ENCODE results near the gene LIPT2. TPM values are rescaled to one million over a fixed set of nuclear protein-coding genes. Genes with fewer than 3 reads are reported as not detected.

LIPT2 gene
- total and polyA plus RNA-seq, 7 donors = 1.2 to 3.9 (median 3.2) TPM

GRCh38 chr11:74493791-74494630 is 487 bp upstream of the LIPT2 start:
- H3K36me3 ChIP-seq = no peaks in the 10 kb centered on the region
- 3 to 11% methylated on average over 14 of the region's 14 CpGs for WGBS, 2 donors
- peaks cover 0 to 13% (median 11%) of the 10 kb centered on the region in 4 donors for H3K4me1 ChIP-seq
- no peaks in the 10 kb centered on the region for H3K27me3 ChIP-seq
- H3K27ac ChIP-seq = peak overlapping the region; percentile 97 to 99 (median 98)
- H3K4me3 ChIP-seq = peak overlapping the region; percentile 77 to 90 (median 80)
- TF ChIP-seq CTCF (IDR thresholded peaks at IDR 0.05) = peak in 1 of 4 experiments; percentile 11
- TF ChIP-seq POLR2AphosphoS5 (IDR thresholded peaks at IDR 0.05) = no peak
- intact Hi-C loops (cut with DNase I) = loop anchor here (5.0 kb wide), 2 partner anchors 98 to 248 kb away; partner anchors contain the start of gene POLD3
- DNase-seq = no peak
- H3K9me3 ChIP-seq = no peaks in the 10 kb centered on the region

DNA sequence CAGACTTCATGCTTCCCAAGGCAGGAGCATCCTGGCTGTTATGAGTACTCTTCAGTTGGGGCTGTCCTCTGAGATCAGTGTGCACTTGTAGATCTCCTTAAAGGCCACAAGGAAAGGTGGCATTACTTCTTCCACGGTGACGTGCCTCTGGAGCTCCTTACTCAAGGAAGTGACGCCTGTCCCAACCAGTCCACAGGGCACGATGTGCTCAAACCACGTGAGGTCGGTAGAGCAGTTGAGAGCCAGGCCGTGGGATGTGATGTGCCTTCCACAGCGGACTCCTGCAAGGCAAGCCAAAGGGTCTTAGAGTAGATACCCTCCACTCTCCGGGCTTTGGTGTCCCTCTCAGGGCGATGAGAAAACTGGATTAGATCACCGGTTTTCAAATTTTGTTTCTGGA is 1.4 kb downstream of the LIPT2 start:
- intact Hi-C loops (cut with DNase I) = loop anchor here (5.0 kb wide), 2 partner anchors 100 to 250 kb away; partner anchors contain the start of gene POLD3
- H3K36me3 ChIP-seq = no peaks in the 10 kb centered on the region
- no peak for DNase-seq
- TF ChIP-seq EP300 (IDR thresholded peaks at IDR 0.05) (no peak), POLR2A (IDR thresholded peaks at IDR 0.05) (no peak), POLR2AphosphoS5 (IDR thresholded peaks at IDR 0.05) (no peak), CTCF (IDR thresholded peaks at IDR 0.05) (no peak)
- peaks cover 0 to 13% (median 11%) of the 10 kb centered on the region in 4 donors for H3K4me1 ChIP-seq
- 88 to 93% methylated on average over 11 of the region's 11 CpGs for WGBS, 2 donors
- H3K27ac ChIP-seq = peak overlapping the region in 1 of 4 donors; percentile 97
- no peaks in the 10 kb centered on the region for H3K27me3 ChIP-seq
- H3K4me3 ChIP-seq = no peak overlapping the region
- H3K9me3 ChIP-seq = no peaks in the 10 kb centered on the region

DNA sequence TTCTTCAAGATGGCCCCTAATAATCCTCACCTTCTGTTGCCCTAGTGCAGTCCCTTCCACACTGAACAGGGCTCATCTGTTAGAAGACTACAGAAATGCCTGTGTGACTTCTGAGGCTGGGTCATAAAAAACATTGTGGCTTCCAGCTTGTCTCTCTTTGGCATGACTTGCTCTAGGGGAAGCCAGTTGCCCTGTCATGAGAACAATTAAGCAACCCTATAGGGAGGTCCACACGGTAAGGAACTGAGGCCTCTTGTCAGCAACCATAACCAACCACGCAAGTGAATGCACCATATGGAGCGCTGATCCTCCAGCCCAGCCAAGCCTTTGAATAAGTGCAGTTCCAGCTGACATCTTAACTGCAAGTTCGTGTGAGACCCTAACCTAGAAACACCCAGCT is 2.6 kb downstream of the LIPT2 start:
- TF ChIP-seq CTCF (IDR thresholded peaks at IDR 0.05) (no peak), POLR2AphosphoS5 (IDR thresholded peaks at IDR 0.05) (no peak), EP300 (IDR thresholded peaks at IDR 0.05) (no peak), POLR2A (IDR thresholded peaks at IDR 0.05) (no peak)
- WGBS, 2 donors = 92 to 93% methylated on average over 4 of the region's 4 CpGs
- intact Hi-C loops (cut with DNase I) = loop anchor here (5.0 kb wide), 2 partner anchors 101 to 251 kb away; partner anchors contain the start of gene POLD3

DNA sequence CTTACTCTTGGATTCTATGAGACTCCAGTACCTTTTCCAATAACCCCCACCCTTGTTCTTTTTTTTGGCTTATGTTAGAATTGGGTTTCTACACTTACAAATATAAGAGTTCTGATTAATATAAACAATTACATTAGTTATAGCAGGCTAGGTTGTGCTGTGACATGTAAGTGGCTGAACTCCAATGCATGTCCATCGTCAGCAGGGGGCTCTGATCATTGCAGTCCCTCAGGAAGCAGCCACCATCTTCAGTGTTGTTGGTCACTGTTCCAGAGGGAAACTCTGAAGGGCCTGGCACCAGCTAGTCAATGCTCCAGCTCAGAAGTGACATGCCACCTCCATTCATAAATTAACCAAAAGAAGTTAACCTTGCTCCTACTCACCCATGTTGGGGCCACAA is 5.6 kb downstream of the LIPT2 start:
- peaks cover 0 to 6% (median 6%) of the 10 kb centered on the region in 4 donors for H3K4me1 ChIP-seq
- no peak overlapping the region for H3K4me3 ChIP-seq
- H3K27ac ChIP-seq = no peak overlapping the region
- no peaks in the 10 kb centered on the region for H3K27me3 ChIP-seq
- no peak for TF ChIP-seq CTCF (IDR thresholded peaks at IDR 0.05)
- TF ChIP-seq EP300 (IDR thresholded peaks at IDR 0.05) = no peak
- no peak for TF ChIP-seq POLR2AphosphoS5 (IDR thresholded peaks at IDR 0.05)
- no peak for TF ChIP-seq POLR2A (IDR thresholded peaks at IDR 0.05)
- H3K36me3 ChIP-seq = no peaks in the 10 kb centered on the region
- DNase-seq = no peak
- no peaks in the 10 kb centered on the region for H3K9me3 ChIP-seq
- intact Hi-C loops (cut with DNase I) = no loop called here
- WGBS, 2 donors = 68 to 87% methylated on average over 1 of the region's 1 CpG

More for the DNA sequence above, 2.6 kb downstream of the LIPT2 start:
- H3K27me3 ChIP-seq = no peaks in the 10 kb centered on the region
- H3K27ac ChIP-seq = no peak overlapping the region
- H3K4me1 ChIP-seq = peaks cover 0 to 13% (median 11%) of the 10 kb centered on the region in 4 donors
- H3K9me3 ChIP-seq = no peaks in the 10 kb centered on the region
- no peaks in the 10 kb centered on the region for H3K36me3 ChIP-seq
- DNase-seq = no peak
- no peak overlapping the region for H3K4me3 ChIP-seq

Data from sigmoid colon (tissue), 7 donors.